SU-DHL-6 (cell line): ENCODE results near the gene PLCB2.

Experiments used
- H2AFZ ChIP-seq: fragments of 200-600 bp; sonication (generic); 2 replicates; pipeline ENCODE4 v1.6.1; 2014; ENCODE audit warnings: low read depth, mild to moderate bottlenecking, moderate library complexity, mixed read lengths, antibody characterized with exemption, low read length; ENCODE audit not compliant: severe bottlenecking
- H3F3A ChIP-seq: fragments of 200-600 bp; shearing (Covaris generic); 2 replicates; pipeline ENCODE4 v1.6.0; 2016; ENCODE audit warnings: antibody characterized with exemption, mild to moderate bottlenecking; ENCODE audit not compliant: insufficient read depth
- H3K27ac ChIP-seq: fragments of 200-600 bp; sonication (generic); 2 replicates; pipeline ENCODE4 v1.5.1; 2016; ENCODE audit warnings: low read depth, mild to moderate bottlenecking, low read length, moderate library complexity, mixed read lengths
- H3K27me3 ChIP-seq: fragments of 200-600 bp; sonication (generic), shearing (Covaris generic); 2 replicates; pipeline ENCODE4 v1.6.0; 2014; ENCODE audit warnings: mild to moderate bottlenecking, low read length
- H3K36me3 ChIP-seq: fragments of 200-600 bp; sonication (generic); 2 replicates; pipeline ENCODE4 v1.6.1; 2014; ENCODE audit warnings: mild to moderate bottlenecking, low read length, mixed read lengths
- H3K4me2 ChIP-seq: fragments of 300-600, 200-600 bp; shearing (Covaris generic), sonication (generic); 2 replicates; pipeline ENCODE4 v1.6.0; 2014; ENCODE audit warnings: low read length, low read depth, mild to moderate bottlenecking; ENCODE audit not compliant: poor library complexity, severe bottlenecking
- H3K4me3 ChIP-seq: fragments of 200-600 bp; sonication (generic); 2 replicates; pipeline ENCODE4 v1.5.1; 2014; ENCODE audit warnings: antibody characterized with exemption, low read length, mild to moderate bottlenecking, mixed read lengths; ENCODE audit not compliant: insufficient read depth, poor library complexity, severe bottlenecking
- H3K79me2 ChIP-seq: fragments of 200-600 bp; sonication (generic); 2 replicates; pipeline ENCODE4 v1.6.1; 2014; ENCODE audit warnings: mild to moderate bottlenecking, low read length, moderate library complexity; ENCODE audit not compliant: insufficient read depth
- H3K9ac ChIP-seq: fragments of 200-600 bp; sonication (generic); 2 replicates; pipeline ENCODE4 v1.7.0; 2014; ENCODE audit warnings: mild to moderate bottlenecking, low read length
- H3K9me2 ChIP-seq: fragments of 200-600 bp; sonication (generic); replicated peaks from 2 replicates; pipeline ENCODE4 v1.6.1; 2014; ENCODE audit warnings: low read length; ENCODE audit not compliant: insufficient read depth
- H3K9me3 ChIP-seq: fragments of 200-600 bp; sonication (generic); 2 replicates; pipeline ENCODE4 v1.6.1; 2014; ENCODE audit warnings: low read length, mixed read lengths; ENCODE audit not compliant: insufficient read depth
- H4K20me1 ChIP-seq: fragments of 200-600 bp; sonication (generic); 2 replicates; pipeline ENCODE4 v1.6.1; 2014; ENCODE audit warnings: low read depth, mild to moderate bottlenecking, antibody characterized with exemption, low read length, moderate library complexity, mixed read lengths
- CTCF ChIP-seq: fragments of 200-600 bp; sonication (generic); IDR thresholded peaks from one replicate; pipeline ENCODE4 v1.5.1; 2017; ENCODE audit warnings: antibody characterized with exemption, mild to moderate bottlenecking, low read length, moderate library complexity; ENCODE audit not compliant: insufficient read depth, poor library complexity, severe bottlenecking
- EZH2phosphoT487 ChIP-seq: fragments of 200-600 bp; sonication (generic), shearing (Covaris generic); conservative IDR thresholded peaks from 2 replicates; pipeline ENCODE4 v1.6.1; 2018; ENCODE audit warnings: mild to moderate bottlenecking, antibody characterized with exemption, low read length, moderate library complexity, mixed read lengths

The PLCB2 gene

GRCh38 chr15:40332113-40332781 is 24.5 kb upstream of the PLCB2 start:
- H4K20me1 ChIP-seq: no peaks in the 10 kb centered on the region
- H3K9me3 ChIP-seq: no peaks in the 10 kb centered on the region
- no peak overlapping the region for H3K9ac ChIP-seq
- H3K27ac ChIP-seq: no peak overlapping the region
- no peaks in the 10 kb centered on the region for H3K9me2 ChIP-seq
- no peak overlapping the region for H3K4me3 ChIP-seq
- no peaks in the 10 kb centered on the region for H3K36me3 ChIP-seq
- no peaks in the 10 kb centered on the region for H3F3A ChIP-seq
- no peaks in the 10 kb centered on the region for H3K79me2 ChIP-seq
- no peaks in the 10 kb centered on the region for H3K27me3 ChIP-seq
- H3K4me2 ChIP-seq: no peak overlapping the region
- TF ChIP-seq EZH2phosphoT487: no peak
- TF ChIP-seq CTCF: no peak
- H2AFZ ChIP-seq: no peak overlapping the region

- Histone ChIP-seq H3F3A (no peaks in the 10 kb centered on the region), H3K9ac (no peak overlapping the region), H2AFZ (no peak overlapping the region), H3K4me3 (no peak overlapping the region), H3K36me3 (no peaks in the 10 kb centered on the region), H3K79me2 (no peaks in the 10 kb centered on the region), H3K9me2 (no peaks in the 10 kb centered on the region), H3K9me3 (no peaks in the 10 kb centered on the region), H3K4me2 (no peak overlapping the region), H3K27me3 (no peaks in the 10 kb centered on the region), H4K20me1 (no peaks in the 10 kb centered on the region), H3K27ac (no peak overlapping the region)
- TF ChIP-seq CTCF (no peak), EZH2phosphoT487 (no peak)
These were observed 23.9 kb upstream of the PLCB2 start for GRCh38 chr15:40331637-40332036.

GRCh38 chr15:40331026-40331425 is 23.3 kb upstream of the PLCB2 start:
- no peaks in the 10 kb centered on the region for H3F3A ChIP-seq
- no peaks in the 10 kb centered on the region for H3K36me3 ChIP-seq
- no peaks in the 10 kb centered on the region for H3K27me3 ChIP-seq
- H3K4me3 ChIP-seq: no peak overlapping the region
- no peak overlapping the region for H2AFZ ChIP-seq
- no peaks in the 10 kb centered on the region for H3K9me3 ChIP-seq
- no peak overlapping the region for H3K4me2 ChIP-seq
- H3K27ac ChIP-seq: no peak overlapping the region
- H4K20me1 ChIP-seq: no peaks in the 10 kb centered on the region
- no peaks in the 10 kb centered on the region for H3K9me2 ChIP-seq
- no peaks in the 10 kb centered on the region for H3K79me2 ChIP-seq
- no peak overlapping the region for H3K9ac ChIP-seq
- no peak for TF ChIP-seq EZH2phosphoT487
- TF ChIP-seq CTCF: no peak
